ENCODE results near the gene TBC1D10A.

DNA sequence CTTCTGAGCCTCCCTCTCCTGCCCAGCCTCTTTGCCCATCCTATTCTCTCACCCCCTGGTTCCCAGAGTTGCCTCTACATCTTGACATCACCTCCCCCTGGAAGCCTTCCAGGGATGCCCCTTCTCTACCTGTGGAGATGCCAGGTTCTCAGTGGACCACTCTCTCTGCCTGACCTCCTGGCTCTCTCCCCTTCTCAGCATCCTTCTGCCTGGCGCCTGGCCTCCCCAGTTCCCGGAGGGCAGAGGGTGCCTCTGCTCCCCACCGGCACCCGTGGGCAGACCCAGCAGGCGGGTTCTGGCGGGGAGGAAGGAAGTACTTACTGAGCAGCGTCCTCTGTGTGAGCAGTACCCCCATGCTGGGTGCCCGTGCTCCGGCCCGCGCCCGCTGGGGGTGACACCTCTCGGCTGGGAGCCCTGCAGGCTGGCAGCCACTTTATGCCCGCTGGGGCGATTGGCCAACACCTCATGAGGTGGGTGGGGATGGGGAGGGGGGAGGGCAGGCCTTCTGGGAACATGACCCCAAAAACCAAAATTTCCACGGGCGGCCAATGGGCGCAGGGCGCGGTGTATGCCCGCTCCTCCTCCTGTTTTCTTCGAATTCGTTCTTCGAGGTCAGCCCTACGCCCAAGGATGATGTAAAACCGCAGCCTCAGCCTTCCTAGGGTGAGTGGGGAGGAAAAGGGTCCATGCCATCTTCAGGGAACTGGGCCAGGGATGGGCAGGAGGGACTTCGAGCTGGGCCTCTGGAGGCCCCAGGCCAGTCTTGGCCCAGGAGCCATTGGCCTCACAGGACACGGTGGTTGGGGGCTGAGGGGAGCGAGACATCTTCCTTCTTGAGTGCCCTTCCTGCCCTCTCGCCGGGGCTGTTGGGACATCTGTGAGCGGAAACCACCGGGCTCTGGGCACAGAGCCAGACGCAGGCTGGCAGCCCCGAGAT lies 60.0 kb downstream of the TBC1D10A start, which contains the start of gene OSM:
- TF ChIP-seq POLR2A (IDR thresholded peaks at IDR 0.05; ENCODE audit: low read length) (peak; percentile 76), GATA1 (IDR thresholded peaks at IDR 0.05; ENCODE audit: low read depth, low read length) (no peak)
